GM23338 (cell line): ENCODE results near the gene CRHR1. TPM values are rescaled to one million over a fixed set of nuclear protein-coding genes. Genes with fewer than 3 reads are reported as not detected.

Experiments
- ATAC-seq: fragments of 200-7000 bp; cut with Tn5 transposase; 3 replicates; pipeline ENCODE4 v1.9.1; 2020
- DNase-seq: peaks from one replicate; pipeline ENCODE4 v3.0.0-alpha.2; 2015; ENCODE audit warnings: low spot score
- H2AFZ ChIP-seq: fragments of 200-600 bp; sonication (generic); 2 replicates; pipeline ENCODE4 v1.8.0; 2016; ENCODE audit warnings: antibody characterized with exemption, mild to moderate bottlenecking, moderate library complexity
- H3F3A ChIP-seq: fragments of 200-600 bp; sonication (generic); replicated peaks from 2 replicates; pipeline ENCODE4 v1.8.0; 2017; ENCODE audit warnings: antibody characterized with exemption, mixed run types, low read depth
- H3K27ac ChIP-seq: fragments of 200-600 bp; sonication (generic); 2 replicates; pipeline ENCODE4 v1.6.1; 2016; ENCODE audit warnings: low read depth
- H3K27me3 ChIP-seq: fragments of 200-600 bp; sonication (generic); 2 replicates; pipeline ENCODE4 v1.8.0; 2016; ENCODE audit warnings: mild to moderate bottlenecking, mixed run types, moderate library complexity; ENCODE audit not compliant: insufficient read depth
- H3K36me3 ChIP-seq: fragments of 200-600 bp; sonication (generic); 2 replicates; pipeline ENCODE4 v1.8.0; 2016; ENCODE audit warnings: mild to moderate bottlenecking; ENCODE audit not compliant: insufficient read depth
- H3K4me1 ChIP-seq: fragments of 200-600 bp; sonication (generic); 2 replicates; pipeline ENCODE4 v1.8.0; 2016; ENCODE audit warnings: mild to moderate bottlenecking, moderate library complexity; ENCODE audit not compliant: insufficient read depth
- H3K4me2 ChIP-seq: fragments of 200-600 bp; sonication (generic); 2 replicates; pipeline ENCODE4 v1.7.1; 2017; ENCODE audit warnings: mixed run types
- H3K4me3 ChIP-seq: fragments of 200-600 bp; sonication (generic); 2 replicates; pipeline ENCODE4 v1.6.1; 2016; ENCODE audit warnings: mixed run types
- H3K79me2 ChIP-seq: fragments of 200-600 bp; sonication (generic); replicated peaks from 2 replicates; pipeline ENCODE4 v1.8.0; 2017; ENCODE audit warnings: mild to moderate bottlenecking; ENCODE audit not compliant: insufficient read depth
- H3K9me2 ChIP-seq: fragments of 200-600 bp; sonication (generic); 2 replicates; pipeline ENCODE4 v1.8.0; 2017; ENCODE audit not compliant: insufficient read depth
- H4K20me1 ChIP-seq: fragments of 200-600 bp; sonication (generic); replicated peaks from 2 replicates; pipeline ENCODE4 v1.8.0; 2017; ENCODE audit warnings: mild to moderate bottlenecking; ENCODE audit not compliant: insufficient read depth
- H3K27ac Mint-ChIP-seq: 2 replicates; pipeline ENCODE4 v1.8.0; 2020; ENCODE audit warnings: inconsistent platforms, mild to moderate bottlenecking, moderate library complexity, mixed read lengths
- H3K27me3 Mint-ChIP-seq: 3 replicates; pipeline ENCODE4 v1.8.0; 2022; ENCODE audit warnings: low read depth, mild to moderate bottlenecking, moderate library complexity, mixed read lengths, inconsistent platforms; ENCODE audit not compliant: insufficient read depth, poor library complexity
- H3K36me3 Mint-ChIP-seq: 3 replicates; pipeline ENCODE4 v1.8.0; 2021; ENCODE audit warnings: low read depth, mild to moderate bottlenecking, inconsistent platforms, moderate library complexity, mixed read lengths
- H3K4me1 Mint-ChIP-seq: 3 replicates; pipeline ENCODE4 v1.8.0; 2020; ENCODE audit warnings: mild to moderate bottlenecking, inconsistent platforms, mixed read lengths
- H3K4me3 Mint-ChIP-seq: 3 replicates; pipeline ENCODE4 v1.8.0; 2021; ENCODE audit warnings: moderate library complexity, mild to moderate bottlenecking, inconsistent platforms, mixed read lengths
- H3K9me3 Mint-ChIP-seq: 3 replicates; pipeline ENCODE4 v1.8.0; 2020; ENCODE audit warnings: moderate library complexity, mild to moderate bottlenecking, inconsistent platforms, mixed read lengths
- CREB1 ChIP-seq: fragments of 250-450 bp; sonication (Bioruptor Pico); IDR thresholded peaks from 2 replicates; pipeline ENCODE4 v1.5.0; 2020; ENCODE audit warnings: low read depth, mild to moderate bottlenecking, moderate library complexity
- EZH2 ChIP-seq: fragments of 200-600 bp; sonication (generic); IDR thresholded peaks from one replicate; pipeline ENCODE4 v1.8.0; 2017; ENCODE audit warnings: antibody characterized with exemption, mild to moderate bottlenecking, low read depth; ENCODE audit not compliant: unreplicated experiment
- EZH2phosphoT487 ChIP-seq: fragments of 200-600 bp; sonication (generic); IDR thresholded peaks from one replicate; pipeline ENCODE4 v1.8.1; 2018; ENCODE audit warnings: antibody characterized with exemption; ENCODE audit not compliant: unreplicated experiment
- JUNB ChIP-seq: IDR thresholded peaks from one replicate; pipeline ENCODE4 v1.6.1; 2016; ENCODE audit warnings: antibody characterized with exemption; ENCODE audit not compliant: unreplicated experiment
- NANOG ChIP-seq: IDR thresholded peaks from 2 replicates; pipeline ENCODE4 v1.6.1; 2016; ENCODE audit warnings: antibody characterized with exemption, borderline replicate concordance
- POLR2AphosphoS5 ChIP-seq: IDR thresholded peaks from 2 replicates; pipeline ENCODE4 v1.6.1; 2016; ENCODE audit warnings: antibody characterized with exemption, low read depth
- REST ChIP-seq: IDR thresholded peaks from one replicate; pipeline ENCODE4 v1.6.1; 2018; ENCODE audit warnings: antibody characterized with exemption; ENCODE audit not compliant: unreplicated experiment
- STAT1 ChIP-seq: IDR thresholded peaks from one replicate; pipeline ENCODE4 v1.6.1; 2016; ENCODE audit warnings: antibody characterized with exemption; ENCODE audit not compliant: unreplicated experiment
- ZNF114 ChIP-seq: fragments of 250-450 bp; sonication (Bioruptor Pico); IDR thresholded peaks from 2 replicates; pipeline ENCODE4 v1.5.0; 2020; ENCODE audit warnings: mild to moderate bottlenecking, moderate library complexity
- ZNF331 ChIP-seq: fragments of 250-450 bp; sonication (Bioruptor Pico); IDR thresholded peaks from 2 replicates; pipeline ENCODE4 v1.5.0; 2020; ENCODE audit warnings: low read depth, mild to moderate bottlenecking, moderate library complexity
- polyA plus RNA-seq: library from polyadenylated mRNA; unstranded; fragments of >200 nt; fragmentation: Nextera tagmentation; extraction: Ambion mirVana; gene quantifications from 2 replicates; pipeline ENCODE4 v1.2.1, GENCODE V29; 2016
- total RNA-seq: library from RNA; depleted of rRNA; stranded (reverse); fragments of >200 nt; shearing (Covaris generic); gene quantifications from 2 replicates; pipeline ENCODE4 v1.2.3, GENCODE V29; 2014
- TF ChIP-seq, protein P1 (sequence below): fragments of 250-450 bp; sonication (Bioruptor Pico); IDR thresholded peaks from 2 replicates; pipeline ENCODE4 v1.5.0; 2020; ENCODE audit warnings: mild to moderate bottlenecking, moderate library complexity
- TF ChIP-seq, protein P2 (sequence below), 2 experiments: fragments of 200-600 bp in 1 of 2; sonication (generic) in 1 of 2; conservative IDR thresholded peaks; 2 replicates each; pipeline versions ENCODE4 v1.5.1 to v1.6.1; 2016 to 2017; ENCODE audit warnings: antibody characterized with exemption in 2 of 2, low read depth in 2 of 2, mild to moderate bottlenecking in 2 of 2, moderate library complexity in 1 of 2
- TF ChIP-seq, protein P3 (sequence below): IDR thresholded peaks from 2 replicates; pipeline ENCODE4 v1.6.1; 2016; ENCODE audit warnings: antibody characterized with exemption

Gene CRHR1
- total and polyA plus RNA-seq, 2 experiments from 2014 or later: 0.19 to 0.76 TPM

DNA sequence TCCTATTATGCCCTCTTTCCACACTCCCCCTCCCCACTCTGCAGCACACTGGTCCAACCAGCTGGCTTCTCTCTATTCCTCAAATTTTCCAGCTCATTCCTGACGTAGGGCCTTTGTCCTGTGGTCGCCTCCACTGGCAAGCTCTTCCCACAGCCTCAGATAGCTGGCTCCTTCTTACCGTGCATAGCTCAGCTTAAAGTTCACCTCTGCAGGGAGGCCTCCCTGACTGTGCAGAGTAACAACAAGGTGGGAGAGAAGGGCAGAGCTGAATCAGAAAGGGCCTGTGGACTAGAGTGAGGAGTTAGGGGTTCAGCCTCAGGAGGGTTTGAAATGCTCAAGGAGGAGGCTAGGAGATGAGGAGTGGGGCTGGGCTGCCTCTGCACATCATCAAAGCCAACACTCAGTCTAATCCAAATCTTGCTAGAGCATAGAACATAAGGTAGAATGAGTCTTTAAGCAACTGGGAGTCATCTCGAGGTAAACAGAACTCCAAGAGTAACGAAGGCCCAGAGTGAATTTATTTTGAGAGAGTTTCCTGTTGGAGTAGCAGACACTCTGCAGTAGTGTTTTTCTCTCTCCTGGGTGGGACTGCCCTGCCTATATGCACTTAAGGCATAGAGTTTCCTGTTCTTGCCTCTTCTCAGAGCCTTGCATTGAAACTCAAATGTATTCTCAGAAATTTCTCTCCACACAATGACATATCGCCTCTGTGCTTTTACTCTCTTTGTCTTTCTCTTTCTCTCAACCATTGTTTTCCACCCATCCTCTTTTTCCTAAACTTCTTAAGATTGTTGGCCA lies 79.9 kb downstream of the CRHR1 start:
- no peak for TF ChIP-seq STAT1
- TF ChIP-seq EZH2: no peak
- TF ChIP-seq EZH2phosphoT487: no peak
- no peak for TF ChIP-seq JUNB
- no peak for TF ChIP-seq REST
- no peak for TF ChIP-seq ZNF114 (CRISPR knock-in tag)
- no peak for TF ChIP-seq ZNF331
- TF ChIP-seq, protein P1, sequence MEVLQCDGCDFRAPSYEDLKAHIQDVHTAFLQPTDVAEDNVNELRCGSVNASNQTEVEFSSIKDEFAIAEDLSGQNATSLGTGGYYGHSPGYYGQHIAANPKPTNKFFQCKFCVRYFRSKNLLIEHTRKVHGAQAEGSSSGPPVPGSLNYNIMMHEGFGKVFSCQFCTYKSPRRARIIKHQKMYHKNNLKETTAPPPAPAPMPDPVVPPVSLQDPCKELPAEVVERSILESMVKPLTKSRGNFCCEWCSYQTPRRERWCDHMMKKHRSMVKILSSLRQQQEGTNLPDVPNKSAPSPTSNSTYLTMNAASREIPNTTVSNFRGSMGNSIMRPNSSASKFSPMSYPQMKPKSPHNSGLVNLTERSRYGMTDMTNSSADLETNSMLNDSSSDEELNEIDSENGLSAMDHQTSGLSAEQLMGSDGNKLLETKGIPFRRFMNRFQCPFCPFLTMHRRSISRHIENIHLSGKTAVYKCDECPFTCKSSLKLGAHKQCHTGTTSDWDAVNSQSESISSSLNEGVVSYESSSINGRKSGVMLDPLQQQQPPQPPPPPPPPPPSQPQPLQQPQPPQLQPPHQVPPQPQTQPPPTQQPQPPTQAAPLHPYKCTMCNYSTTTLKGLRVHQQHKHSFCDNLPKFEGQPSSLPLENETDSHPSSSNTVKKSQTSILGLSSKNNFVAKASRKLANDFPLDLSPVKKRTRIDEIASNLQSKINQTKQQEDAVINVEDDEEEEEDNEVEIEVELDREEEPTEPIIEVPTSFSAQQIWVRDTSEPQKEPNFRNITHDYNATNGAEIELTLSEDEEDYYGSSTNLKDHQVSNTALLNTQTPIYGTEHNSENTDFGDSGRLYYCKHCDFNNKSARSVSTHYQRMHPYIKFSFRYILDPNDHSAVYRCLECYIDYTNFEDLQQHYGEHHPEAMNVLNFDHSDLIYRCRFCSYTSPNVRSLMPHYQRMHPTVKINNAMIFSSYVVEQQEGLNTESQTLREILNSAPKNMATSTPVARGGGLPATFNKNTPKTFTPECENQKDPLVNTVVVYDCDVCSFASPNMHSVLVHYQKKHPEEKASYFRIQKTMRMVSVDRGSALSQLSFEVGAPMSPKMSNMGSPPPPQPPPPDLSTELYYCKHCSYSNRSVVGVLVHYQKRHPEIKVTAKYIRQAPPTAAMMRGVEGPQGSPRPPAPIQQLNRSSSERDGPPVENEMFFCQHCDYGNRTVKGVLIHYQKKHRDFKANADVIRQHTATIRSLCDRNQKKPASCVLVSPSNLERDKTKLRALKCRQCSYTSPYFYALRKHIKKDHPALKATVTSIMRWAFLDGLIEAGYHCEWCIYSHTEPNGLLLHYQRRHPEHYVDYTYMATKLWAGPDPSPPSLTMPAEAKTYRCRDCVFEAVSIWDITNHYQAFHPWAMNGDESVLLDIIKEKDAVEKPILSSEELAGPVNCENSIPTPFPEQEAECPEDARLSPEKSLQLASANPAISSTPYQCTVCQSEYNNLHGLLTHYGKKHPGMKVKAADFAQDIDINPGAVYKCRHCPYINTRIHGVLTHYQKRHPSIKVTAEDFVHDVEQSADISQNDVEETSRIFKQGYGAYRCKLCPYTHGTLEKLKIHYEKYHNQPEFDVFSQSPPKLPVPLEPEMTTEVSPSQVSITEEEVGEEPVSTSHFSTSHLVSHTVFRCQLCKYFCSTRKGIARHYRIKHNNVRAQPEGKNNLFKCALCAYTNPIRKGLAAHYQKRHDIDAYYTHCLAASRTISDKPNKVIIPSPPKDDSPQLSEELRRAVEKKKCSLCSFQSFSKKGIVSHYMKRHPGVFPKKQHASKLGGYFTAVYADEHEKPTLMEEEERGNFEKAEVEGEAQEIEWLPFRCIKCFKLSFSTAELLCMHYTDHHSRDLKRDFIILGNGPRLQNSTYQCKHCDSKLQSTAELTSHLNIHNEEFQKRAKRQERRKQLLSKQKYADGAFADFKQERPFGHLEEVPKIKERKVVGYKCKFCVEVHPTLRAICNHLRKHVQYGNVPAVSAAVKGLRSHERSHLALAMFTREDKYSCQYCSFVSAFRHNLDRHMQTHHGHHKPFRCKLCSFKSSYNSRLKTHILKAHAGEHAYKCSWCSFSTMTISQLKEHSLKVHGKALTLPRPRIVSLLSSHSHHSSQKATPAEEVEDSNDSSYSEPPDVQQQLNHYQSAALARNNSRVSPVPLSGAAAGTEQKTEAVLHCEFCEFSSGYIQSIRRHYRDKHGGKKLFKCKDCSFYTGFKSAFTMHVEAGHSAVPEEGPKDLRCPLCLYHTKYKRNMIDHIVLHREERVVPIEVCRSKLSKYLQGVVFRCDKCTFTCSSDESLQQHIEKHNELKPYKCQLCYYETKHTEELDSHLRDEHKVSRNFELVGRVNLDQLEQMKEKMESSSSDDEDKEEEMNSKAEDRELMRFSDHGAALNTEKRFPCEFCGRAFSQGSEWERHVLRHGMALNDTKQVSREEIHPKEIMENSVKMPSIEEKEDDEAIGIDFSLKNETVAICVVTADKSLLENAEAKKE (CRISPR knock-in tag): no peak
- TF ChIP-seq CREB1: no peak
- TF ChIP-seq NANOG: no peak
- TF ChIP-seq, protein P2, sequence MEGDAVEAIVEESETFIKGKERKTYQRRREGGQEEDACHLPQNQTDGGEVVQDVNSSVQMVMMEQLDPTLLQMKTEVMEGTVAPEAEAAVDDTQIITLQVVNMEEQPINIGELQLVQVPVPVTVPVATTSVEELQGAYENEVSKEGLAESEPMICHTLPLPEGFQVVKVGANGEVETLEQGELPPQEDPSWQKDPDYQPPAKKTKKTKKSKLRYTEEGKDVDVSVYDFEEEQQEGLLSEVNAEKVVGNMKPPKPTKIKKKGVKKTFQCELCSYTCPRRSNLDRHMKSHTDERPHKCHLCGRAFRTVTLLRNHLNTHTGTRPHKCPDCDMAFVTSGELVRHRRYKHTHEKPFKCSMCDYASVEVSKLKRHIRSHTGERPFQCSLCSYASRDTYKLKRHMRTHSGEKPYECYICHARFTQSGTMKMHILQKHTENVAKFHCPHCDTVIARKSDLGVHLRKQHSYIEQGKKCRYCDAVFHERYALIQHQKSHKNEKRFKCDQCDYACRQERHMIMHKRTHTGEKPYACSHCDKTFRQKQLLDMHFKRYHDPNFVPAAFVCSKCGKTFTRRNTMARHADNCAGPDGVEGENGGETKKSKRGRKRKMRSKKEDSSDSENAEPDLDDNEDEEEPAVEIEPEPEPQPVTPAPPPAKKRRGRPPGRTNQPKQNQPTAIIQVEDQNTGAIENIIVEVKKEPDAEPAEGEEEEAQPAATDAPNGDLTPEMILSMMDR (conservative IDR thresholded peaks at IDR 0.05; ENCODE audit: low read depth in 2 of 2): no peak
- TF ChIP-seq POLR2AphosphoS5: no peak
- TF ChIP-seq, protein P3, sequence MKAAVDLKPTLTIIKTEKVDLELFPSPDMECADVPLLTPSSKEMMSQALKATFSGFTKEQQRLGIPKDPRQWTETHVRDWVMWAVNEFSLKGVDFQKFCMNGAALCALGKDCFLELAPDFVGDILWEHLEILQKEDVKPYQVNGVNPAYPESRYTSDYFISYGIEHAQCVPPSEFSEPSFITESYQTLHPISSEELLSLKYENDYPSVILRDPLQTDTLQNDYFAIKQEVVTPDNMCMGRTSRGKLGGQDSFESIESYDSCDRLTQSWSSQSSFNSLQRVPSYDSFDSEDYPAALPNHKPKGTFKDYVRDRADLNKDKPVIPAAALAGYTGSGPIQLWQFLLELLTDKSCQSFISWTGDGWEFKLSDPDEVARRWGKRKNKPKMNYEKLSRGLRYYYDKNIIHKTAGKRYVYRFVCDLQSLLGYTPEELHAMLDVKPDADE: no peak
- Mint-ChIP-seq H3K27ac (no peak overlapping the region), H3K4me1 (peaks cover 29% of the 10 kb centered on the region), H3K36me3 (no peaks in the 10 kb centered on the region), H3K4me3 (no peak overlapping the region), H3K9me3 (no peaks in the 10 kb centered on the region), H3K27me3 (no peaks in the 10 kb centered on the region)
- Histone ChIP-seq H3K27ac (no peak overlapping the region), H3K4me1 (peaks cover 22% of the 10 kb centered on the region), H2AFZ (peak overlapping the region; percentile 83), H3K9me2 (0 out of 2 replicates have a peak, but pooled peaks cover 6% of the 10 kb centered on the region), H3F3A (no peaks in the 10 kb centered on the region), H3K27me3 (no peaks in the 10 kb centered on the region), H3K4me2 (no peak overlapping the region), H3K36me3 (no peaks in the 10 kb centered on the region), H4K20me1 (no peaks in the 10 kb centered on the region), H3K79me2 (no peaks in the 10 kb centered on the region), H3K4me3 (no peak overlapping the region)
- DNase-seq: no peak
- ATAC-seq: peak; percentile 61
